NCI-H2171 treated with DMSO at 0.1 percent for 48 hours (cell line): ENCODE measurements around the gene IKZF1.
A peak's percentile ranks its signal among the peaks of the same experiment; 100 is the strongest.

Experiments
- DNase-seq: peaks from one replicate; lab custom pipeline; 2025; lab: John Stamatoyannopoulos, UW

Gene IKZF1

GRCh38 chr7:50355817-50356178 lies 51.3 kb downstream of the IKZF1 start:
- no peak for DNase-seq

- no peak for DNase-seq
These were observed 51.9 kb downstream of the IKZF1 start for GRCh38 chr7:50356212-50356944.

- DNase-seq: no peak
These were observed 52.4 kb downstream of the IKZF1 start for GRCh38 chr7:50356945-50357268.

- DNase-seq: no peak
These were observed 52.9 kb downstream of the IKZF1 start for GRCh38 chr7:50357426-50357825.

- DNase-seq: no peak
These were observed 53.7 kb downstream of the IKZF1 start for GRCh38 chr7:50358041-50358705.

- no peak for DNase-seq
These were observed 54.3 kb downstream of the IKZF1 start for GRCh38 chr7:50358779-50359178.

- no peak for DNase-seq
These were observed 54.9 kb downstream of the IKZF1 start for GRCh38 chr7:50359258-50359994.

GRCh38 chr7:50359995-50360925 lies 55.7 kb downstream of the IKZF1 start:
- no peak for DNase-seq

GRCh38 chr7:50362142-50362541 lies 57.6 kb downstream of the IKZF1 start:
- no peak for DNase-seq

GRCh38 chr7:50362712-50363282 lies 58.3 kb downstream of the IKZF1 start:
- DNase-seq: no peak

- no peak for DNase-seq
These were observed 59.0 kb downstream of the IKZF1 start for GRCh38 chr7:50363327-50364060.

- no peak for DNase-seq
These were observed 60.1 kb downstream of the IKZF1 start for GRCh38 chr7:50364645-50365044.

GRCh38 chr7:50366311-50366710 lies 61.8 kb downstream of the IKZF1 start:
- no peak for DNase-seq

GRCh38 chr7:50367100-50367499 lies 62.6 kb downstream of the IKZF1 start:
- DNase-seq: no peak

GRCh38 chr7:50367570-50367969 lies 63.1 kb downstream of the IKZF1 start:
- DNase-seq: no peak

- DNase-seq: no peak
These were observed 63.9 kb downstream of the IKZF1 start for GRCh38 chr7:50368366-50368765.

- DNase-seq: peak; percentile 7
These were observed 64.9 kb downstream of the IKZF1 start for GRCh38 chr7:50369143-50370026.

GRCh38 chr7:50370884-50371283 lies 66.4 kb downstream of the IKZF1 start:
- no peak for DNase-seq

- DNase-seq: no peak
These were observed 67.1 kb downstream of the IKZF1 start for GRCh38 chr7:50371551-50372021.

- DNase-seq: no peak
These were observed 68.4 kb downstream of the IKZF1 start for GRCh38 chr7:50372923-50373322.
